OCI-M1 (cell line): Measurements from ENCODE around the gene MRC2.

Experiments used
- DNase-seq: peaks from one replicate; lab custom pipeline; 2025; lab: John Stamatoyannopoulos, UW

MRC2 gene

GRCh38 chr17:62723842-62724241, 96.4 kb downstream of the MRC2 start:
- DNase-seq = peak; percentile 20

GRCh38 chr17:62724398-62725146, 97.1 kb downstream of the MRC2 start:
- DNase-seq = no peak

DNA sequence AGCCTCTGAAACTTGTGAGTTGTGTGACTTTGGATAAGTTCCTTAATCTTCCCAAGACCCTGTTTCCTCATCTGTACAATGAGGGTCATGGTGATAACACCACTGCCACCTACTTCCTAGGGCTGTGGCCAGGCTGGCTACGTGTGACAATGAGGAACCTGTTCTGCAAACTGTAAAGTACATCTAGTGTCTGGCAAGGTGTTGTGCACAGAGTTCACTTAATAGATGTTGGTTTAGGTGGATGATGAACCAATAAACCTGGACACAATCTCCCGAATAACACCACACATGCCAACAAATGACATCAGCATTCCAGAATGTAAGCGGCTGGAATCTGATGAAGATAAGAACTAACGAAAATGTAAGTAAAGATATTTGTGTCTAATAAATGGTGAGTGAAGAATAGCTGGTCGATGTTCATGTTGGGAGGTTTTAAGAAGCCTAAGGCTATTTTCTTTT, 98.3 kb downstream of the MRC2 start:
- DNase-seq = peak; percentile 52

- DNase-seq = peak; percentile 5
Measured at GRCh38 chr17:62727916-62728672, 100.6 kb downstream of the MRC2 start.

DNA sequence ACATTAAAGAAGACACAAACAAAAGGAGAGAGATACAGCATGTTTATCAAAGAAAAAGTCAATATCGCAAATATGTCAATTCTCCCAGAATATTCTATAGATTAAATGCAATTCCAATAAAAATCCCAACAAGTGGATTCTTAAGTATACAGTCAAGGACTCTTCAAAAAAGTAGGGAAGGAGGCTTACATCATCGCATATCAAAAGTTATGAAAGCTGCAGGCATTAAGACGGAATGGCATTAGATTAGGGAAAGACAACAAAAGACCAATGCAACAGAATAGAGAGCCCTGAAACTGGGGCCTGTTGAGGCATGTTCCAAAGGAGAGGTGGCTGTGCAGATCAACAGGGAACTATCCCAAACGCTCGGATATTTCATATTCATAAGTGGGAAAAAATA, 104.7 kb downstream of the MRC2 start:
- DNase-seq = no peak

- no peak for DNase-seq
Measured at GRCh38 chr17:62735044-62735651, 107.7 kb downstream of the MRC2 start.

GRCh38 chr17:62737513-62737912, 110.0 kb downstream of the MRC2 start:
- no peak for DNase-seq

- DNase-seq = no peak
Measured at GRCh38 chr17:62738281-62738680, 110.8 kb downstream of the MRC2 start.

DNA sequence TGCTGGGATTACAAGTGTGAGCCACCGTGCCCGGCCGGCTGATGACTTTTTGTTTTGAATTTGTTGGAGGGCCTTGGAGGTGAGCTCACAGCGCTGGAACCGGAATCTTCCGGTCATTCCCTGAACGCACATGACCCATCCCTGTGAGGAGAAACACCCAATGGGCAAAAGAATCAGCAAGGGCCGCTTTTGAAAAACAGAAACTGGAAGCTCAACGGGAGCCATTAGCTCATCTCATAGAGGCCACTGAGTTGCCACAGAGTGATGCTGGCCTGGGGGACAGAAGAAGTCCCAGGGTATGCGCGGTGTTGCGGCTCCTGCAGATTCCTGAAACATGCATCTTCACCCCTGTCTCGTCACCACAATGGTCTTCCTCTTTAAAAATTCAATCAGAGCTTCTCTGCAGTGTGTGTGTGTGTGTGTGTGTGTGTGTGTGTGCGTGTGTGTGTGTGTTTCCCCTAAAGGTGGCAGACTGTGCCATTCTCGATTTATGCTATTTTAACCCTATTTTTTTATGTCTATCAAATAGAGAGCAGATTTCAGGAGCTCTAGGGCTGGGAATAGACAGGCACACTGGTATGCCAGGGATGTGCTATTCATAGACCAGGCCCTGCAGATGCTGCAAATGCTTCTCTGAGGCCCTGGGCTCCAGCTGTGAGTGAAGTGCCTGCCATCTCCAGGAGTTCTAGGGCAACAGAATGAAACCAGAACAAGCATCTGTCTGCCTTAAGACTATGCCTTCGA, 112.3 kb downstream of the MRC2 start:
- no peak for DNase-seq

GRCh38 chr17:62741290-62741689, 113.8 kb downstream of the MRC2 start:
- no peak for DNase-seq
